ENCODE results near the gene RHOXF2.

RHOXF2 gene

DNA sequence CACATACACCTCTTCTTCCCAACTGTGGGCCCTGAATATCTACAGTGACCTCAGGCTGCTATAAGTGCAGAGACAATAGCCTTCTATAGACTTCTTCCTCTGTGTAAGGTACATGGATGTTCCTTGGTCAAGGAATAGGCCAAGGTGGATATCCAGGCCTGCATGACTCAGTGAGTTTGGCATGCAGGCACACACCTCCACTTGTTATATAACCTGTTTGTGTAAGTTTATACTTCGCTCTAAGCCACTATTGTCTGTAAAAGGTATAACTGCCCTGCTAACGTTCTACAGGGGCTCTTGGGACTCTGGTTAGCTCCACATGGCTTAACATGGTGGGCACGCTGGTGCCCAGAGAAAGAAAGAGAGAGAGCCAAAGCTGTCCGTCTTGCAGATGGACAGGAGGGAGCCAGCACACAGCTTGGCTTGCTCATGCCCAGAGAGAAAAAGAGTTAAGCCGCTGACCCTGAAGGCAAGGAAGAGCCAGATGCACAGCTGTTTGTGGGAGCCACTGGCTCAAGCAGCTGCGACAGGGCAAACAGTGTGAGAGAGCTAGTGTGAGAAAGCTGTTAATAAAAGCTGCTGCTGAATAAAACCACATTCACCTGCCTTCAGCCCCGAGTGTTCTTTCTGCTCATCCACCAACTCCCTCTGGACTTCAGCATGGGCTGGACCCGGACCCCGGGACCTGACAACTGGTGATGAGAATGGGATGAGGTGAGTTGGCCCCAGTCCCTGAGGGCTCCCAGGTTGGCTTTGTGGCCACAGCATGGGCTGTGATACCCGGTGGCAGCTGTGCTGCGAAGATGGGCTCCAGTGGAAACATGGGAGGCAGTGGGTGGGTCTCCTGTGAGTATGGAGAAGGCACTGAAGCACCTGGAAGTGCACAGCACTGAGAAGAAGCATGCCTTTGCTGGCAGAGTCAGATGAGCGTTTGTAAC, 47.7 kb downstream of the RHOXF2 start:
- DNase-seq: no peak

DNA sequence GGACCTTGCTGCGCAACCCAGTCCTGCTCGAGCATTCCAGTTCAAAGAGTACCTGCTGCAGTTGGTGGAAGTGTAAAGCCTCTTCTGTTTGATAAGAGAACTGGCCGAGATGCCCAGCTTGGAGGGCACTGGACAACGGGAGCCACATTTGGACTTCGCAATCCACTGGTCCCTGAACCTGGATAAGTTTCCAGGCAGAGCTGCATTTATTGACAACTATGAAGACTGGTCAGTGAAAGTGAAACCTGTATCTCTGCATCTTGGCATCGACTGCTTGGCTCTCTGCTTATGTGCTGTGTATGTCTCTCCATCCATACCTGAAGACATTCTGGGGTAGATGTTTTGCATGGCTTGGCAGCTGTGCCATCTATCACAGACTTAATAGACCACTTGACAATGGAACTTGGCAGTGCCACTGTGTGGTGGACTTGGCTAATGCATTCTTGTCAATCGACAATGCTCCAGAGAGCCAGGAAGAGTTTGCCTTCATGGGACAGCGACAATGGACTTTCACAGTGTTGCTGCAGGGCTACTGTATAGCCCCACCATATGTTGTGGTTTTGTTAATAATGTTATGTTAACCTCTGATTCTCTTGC, 48.7 kb downstream of the RHOXF2 start:
- no peak for DNase-seq

DNA sequence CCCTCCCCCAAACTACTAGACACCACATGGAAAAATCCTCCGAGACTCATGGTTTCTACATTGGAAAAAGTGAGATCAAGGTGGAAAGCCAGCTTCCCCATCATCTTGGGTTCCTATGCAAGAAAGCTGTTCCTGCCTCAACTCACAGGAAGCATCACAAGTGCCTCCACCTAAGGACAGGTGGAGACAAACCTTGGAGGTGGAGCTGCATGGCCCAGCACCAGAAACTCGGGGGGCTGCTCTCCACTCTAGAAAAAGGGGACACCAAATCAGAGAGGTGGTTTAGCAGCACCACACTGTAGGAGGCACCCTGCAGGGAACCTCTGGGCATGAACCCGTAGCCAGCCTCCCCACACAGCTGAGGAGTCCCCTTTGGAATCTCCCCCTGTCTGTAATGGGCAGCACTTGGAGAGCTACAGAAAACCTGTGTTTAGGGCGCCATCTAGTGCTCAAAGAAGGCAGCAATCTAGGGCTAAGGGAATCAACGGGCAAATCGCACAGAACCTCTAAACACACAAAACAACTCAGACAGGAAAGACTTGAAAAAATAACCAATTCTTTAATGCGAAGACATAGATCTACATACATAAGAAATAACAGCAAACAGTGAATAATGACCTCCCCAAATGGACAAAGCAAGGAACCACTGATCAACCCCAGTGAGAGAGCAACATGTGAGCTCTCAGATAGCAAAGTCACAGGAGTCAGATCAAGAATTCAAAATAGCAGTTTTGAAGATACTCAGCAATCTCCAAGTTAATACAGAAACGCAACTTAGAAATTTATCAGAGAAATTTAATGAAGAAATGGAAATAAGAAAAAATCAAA, 55.2 kb downstream of the RHOXF2 start:
- DNase-seq: peak; percentile 30

Data from NCI-H1694 treated with DMSO at 0.1 percent for 48 hours (cell line).